LNCAP (cell line): ENCODE measurements around the gene OR1F1.

ENCODE experiments used
- CTCF ChIP-seq: fragments of 450-650 bp; IDR thresholded peaks from 2 replicates; pipeline ENCODE4 v1.5.1; 2017; ENCODE audit warnings: mild to moderate bottlenecking

The OR1F1 gene

GRCh38 chr16:3212006-3212405 is 24.0 kb downstream of the OR1F1 start:
- TF ChIP-seq CTCF = no peak

- no peak for TF ChIP-seq CTCF
Observed at GRCh38 chr16:3212567-3212966, 24.6 kb downstream of the OR1F1 start.

- no peak for TF ChIP-seq CTCF
Observed at GRCh38 chr16:3214904-3215600, 27.0 kb downstream of the OR1F1 start.

- TF ChIP-seq CTCF = no peak
Observed at GRCh38 chr16:3215601-3216262, 27.7 kb downstream of the OR1F1 start.

- TF ChIP-seq CTCF = no peak
Observed at GRCh38 chr16:3216263-3216640, 28.2 kb downstream of the OR1F1 start.

- TF ChIP-seq CTCF = no peak
Observed at GRCh38 chr16:3220839-3221238, 32.8 kb downstream of the OR1F1 start.

GRCh38 chr16:3223913-3224515 is 36.0 kb downstream of the OR1F1 start:
- TF ChIP-seq CTCF = no peak
